ENCODE data around the gene STK32C.

Gene STK32C

DNA sequence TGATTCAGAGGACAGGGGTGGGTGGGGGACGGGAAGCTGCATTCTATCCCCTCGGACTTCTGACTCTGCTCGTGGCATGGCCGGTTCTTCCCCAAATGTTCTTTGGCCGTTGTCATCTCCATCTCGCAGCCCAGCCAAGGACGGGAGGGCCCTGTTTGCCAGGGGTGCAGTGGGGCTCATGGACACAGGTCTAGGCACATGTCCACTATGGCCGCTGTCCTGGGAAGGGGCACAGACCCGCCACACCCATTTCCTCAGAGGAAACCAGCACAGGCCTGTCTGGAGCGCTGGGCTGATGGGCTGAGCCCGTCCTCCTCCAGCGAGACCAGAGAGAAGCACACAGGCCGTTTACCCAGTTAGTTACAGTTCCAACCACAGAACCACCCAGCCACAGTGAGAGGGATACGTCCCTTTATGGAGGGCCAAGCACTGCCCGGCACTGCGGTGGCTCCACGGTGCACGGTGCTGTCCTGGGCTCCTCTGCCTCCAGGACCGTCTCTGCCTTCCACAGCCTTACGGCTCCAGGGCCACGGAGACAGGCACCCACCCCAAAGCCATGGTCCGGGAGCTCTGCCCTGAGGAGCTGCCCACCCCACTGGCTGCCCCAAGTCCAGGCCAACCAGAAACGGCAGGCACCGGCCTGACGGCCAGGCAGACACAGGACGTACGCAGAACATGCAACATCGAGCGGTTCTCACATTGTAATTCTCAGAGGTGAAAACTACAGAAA is 100.8 kb downstream of the STK32C start:
- DNase-seq = no peak

DNA sequence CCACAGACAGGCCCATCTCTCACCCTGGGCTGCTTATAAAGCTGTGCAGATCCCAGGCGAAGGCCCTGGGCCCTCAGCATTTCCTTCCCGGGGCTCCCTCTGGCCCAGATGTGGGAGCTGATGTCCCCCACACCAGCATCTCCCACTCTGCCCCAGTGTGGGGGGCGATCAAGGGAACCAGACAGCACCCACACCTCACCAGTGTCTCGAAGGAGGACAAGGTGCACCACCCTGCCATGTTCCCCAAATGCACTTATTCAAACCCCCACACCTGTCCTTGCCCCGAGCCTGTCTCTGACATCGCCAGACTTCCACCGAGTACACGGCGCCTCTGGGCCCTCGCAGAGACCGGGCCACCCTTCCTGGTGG is 101.4 kb downstream of the STK32C start:
- no peak for DNase-seq

- no peak for DNase-seq
Measured at GRCh38 chr10:132205650-132206376, 101.9 kb downstream of the STK32C start.

GRCh38 chr10:132204781-132205473 is 102.8 kb downstream of the STK32C start:
- DNase-seq = no peak

GRCh38 chr10:132204078-132204780 is 103.5 kb downstream of the STK32C start:
- DNase-seq = no peak

DNA sequence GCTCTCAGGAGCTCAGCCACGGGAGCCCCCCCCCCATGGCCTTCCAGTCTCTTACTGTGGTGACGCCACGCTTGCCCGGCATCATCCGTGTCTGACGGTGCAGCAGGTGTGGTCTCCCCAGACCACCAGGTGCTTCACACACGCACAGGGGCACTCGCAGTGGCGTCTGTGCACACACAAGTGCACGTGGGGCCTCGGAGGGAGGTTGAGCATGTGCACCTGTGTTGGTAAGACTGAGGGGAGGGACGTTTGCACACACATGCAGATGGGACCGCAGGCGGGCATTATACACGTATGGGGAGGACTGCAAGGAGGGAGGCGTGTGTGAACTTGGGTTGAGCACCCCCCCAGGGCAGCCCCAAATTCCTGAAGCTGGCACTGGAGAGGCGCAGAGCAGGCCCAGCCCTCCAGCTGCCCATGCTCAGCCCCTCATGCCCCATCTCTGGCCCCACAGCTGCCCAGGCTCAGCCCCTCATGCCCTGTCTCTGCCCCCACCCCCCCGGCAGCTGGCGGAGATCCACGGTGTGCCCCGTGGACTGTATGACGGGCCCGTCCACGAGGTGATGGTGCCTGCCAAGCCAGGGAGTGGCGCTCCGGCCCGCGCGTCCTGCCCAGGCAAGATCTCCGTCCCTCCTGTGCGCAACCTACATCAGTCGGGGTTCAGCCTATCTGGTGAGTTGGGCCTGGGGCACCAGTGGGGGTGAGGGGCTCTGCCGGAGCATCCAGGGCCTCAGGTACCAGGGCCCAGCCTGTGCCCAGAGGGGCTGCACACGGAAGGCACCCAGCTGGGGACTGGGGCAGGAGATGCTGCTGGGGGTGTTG is 104.3 kb downstream of the STK32C start:
- DNase-seq = no peak

- DNase-seq = no peak
Measured at GRCh38 chr10:132202070-132202970, 105.4 kb downstream of the STK32C start.

GRCh38 chr10:132201111-132201969 is 106.4 kb downstream of the STK32C start:
- no peak for DNase-seq

- no peak for DNase-seq
Measured at GRCh38 chr10:132200344-132201110, 107.2 kb downstream of the STK32C start.

DNA sequence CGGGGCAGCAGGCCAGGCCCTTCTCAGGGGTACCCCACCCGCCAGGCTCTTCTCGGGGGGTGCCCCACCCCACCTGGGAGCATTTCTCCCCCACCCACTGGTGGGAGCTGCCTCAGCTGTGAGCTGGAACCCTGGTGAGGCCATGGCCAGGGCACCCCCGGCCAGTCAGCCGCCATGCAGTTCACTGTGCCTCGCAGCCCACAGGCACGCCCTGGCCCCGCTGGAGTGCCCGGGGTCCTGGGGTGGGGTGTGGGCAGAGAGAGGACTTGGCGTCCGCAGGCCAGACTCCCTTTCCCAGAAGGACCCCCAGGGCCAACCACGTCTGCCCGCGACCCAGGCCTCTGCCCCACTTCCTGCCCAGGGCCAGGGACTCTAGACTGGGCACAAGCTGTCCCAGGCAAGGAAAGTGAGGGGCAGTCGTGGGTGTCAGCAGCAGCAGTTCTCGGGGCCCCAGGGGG is 107.9 kb downstream of the STK32C start:
- DNase-seq = no peak

DNA sequence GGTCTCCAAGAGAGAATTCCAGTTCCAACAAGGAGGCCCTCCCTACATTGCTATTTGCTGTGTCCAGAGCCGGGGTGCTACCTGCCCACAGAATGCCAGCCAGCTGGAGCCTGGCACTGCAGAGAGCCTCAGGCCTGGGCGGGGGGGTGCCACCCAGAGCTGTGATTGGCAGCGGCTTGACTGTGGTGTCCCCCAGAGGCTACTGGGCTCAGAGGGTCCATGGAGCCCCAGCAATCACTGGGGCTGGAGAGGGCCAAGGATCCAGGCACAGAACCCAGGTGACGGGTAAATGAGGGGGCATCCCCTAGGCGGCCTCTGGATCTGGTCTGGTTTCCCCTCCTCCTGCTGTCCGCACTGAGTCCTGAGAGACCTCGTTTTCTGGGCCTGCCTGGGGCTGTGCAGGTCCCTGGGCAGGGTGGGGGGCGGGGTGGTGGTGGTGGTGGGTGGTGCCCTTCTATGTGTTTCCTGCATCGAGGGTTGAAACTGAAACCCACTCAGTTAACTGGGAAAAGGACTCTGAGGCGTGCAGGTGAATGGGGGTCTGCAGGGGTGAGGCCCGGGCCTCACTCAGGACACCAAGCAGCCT is 108.4 kb downstream of the STK32C start:
- no peak for DNase-seq

DNA sequence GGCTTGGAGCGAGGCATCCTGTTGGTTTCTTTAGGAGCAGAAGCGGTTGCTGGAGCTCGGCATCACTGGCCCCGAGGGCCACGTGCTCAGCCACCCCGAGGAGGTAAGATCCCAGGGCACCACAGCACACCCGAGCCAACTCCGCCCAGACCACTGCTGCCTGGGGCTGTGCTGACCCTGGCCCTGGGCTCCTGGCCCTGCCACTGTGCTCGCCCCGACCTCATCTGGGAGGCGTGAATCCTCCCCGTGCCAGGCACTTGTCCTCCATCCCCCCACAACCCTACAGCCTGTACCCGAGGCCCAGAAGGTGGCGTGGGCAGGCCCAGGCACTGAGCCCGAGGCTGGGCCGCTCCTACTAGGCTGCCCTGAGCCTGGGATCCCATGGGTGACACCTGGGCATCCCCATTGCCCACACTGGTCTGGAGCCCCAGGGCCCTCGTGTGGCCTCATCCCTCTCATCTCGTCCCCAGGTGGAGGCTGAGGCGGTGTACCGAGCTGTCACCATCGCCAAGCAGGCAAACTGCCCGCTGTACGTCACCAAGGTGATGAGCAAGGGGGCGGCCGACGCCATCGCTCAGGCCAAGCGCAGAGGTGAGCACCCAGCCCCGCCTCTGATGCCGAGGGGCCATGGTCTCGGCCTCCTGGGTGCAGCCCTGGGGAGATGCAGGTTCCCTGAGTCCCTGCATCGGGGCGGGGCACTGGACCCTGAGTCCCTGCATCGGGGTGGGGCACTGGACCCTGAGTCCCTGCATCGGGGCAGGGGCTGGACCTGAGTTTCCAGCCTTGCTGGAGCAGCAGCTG is 109.2 kb downstream of the STK32C start:
- DNase-seq = no peak

DNA sequence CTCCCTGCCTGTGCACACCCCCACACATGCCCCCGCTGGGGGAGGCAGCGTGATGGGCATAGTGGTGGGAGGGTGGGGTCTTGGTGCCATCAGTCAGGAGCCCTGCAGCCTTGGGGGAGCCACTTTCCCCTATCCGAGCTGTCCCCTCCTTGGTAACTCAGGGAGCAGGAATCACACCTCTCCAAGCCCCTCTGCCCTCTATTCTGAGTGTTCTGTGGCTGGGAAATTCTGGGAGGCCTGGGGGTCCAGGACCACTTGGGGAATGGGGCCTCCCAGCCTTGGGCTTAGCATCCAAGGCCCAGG is 109.7 kb downstream of the STK32C start:
- no peak for DNase-seq

DNA sequence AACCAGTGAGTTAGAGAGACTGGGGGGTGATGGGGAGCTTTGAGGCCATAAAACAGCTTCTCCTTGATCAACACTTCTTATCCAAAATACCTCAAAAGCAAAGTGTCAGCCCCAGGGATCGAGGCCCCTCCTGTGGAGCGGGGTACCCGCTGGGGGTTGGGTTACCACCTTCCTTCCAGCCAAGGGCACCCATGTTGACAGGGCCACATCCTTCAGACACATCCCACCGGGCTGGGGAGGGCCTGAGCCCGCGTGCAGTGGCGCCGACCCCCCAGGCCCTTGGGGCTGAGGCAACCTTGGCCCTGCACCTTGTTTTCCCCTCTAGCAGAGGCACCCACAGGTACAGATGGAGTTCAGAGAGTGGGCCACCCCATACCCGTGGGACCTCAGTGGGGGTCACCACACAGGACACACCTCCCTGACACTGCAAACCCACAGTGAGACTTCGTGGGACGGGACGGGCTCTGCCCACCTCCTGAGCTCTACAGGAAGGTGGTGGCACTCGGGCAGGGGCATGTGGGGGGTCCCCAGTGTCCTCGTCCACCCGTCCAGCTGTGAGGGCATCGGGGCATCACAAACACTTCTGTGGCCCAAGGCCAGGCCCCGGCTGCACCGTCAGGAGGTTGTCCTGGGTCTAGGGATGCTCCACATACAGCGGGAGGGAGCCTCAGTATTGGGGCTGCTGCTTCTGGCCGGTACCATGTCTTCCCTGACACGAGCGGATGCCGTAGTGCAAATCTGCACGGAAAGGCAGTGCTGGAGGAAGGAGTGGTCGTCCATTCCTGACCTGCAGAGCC is 110.3 kb downstream of the STK32C start:
- no peak for DNase-seq

GRCh38 chr10:132196178-132197113 is 111.3 kb downstream of the STK32C start:
- DNase-seq = no peak

- no peak for DNase-seq
Measured at GRCh38 chr10:132195366-132196075, 112.2 kb downstream of the STK32C start.

Data from activated T-cell treated with anti-CD3 and anti-CD28 coated beads for 4 hours (primary cell).